ENCODE data around the gene FXYD3. TPM values are rescaled to one million over a fixed set of nuclear protein-coding genes. Genes with fewer than 3 reads are reported as not detected.

FXYD3 gene
- total RNA-seq, 2 experiments from 2014 or later = 0.35 to 0.88 TPM

GRCh38 chr19:35136977-35137702, 21.5 kb downstream of the FXYD3 start:
- H3K79me2 ChIP-seq (ENCODE audit: insufficient read depth, low read depth, low read length) = no peaks in the 10 kb centered on the region
- no peaks in the 10 kb centered on the region for H4K20me1 ChIP-seq (ENCODE audit: insufficient read depth, low read length)
- BruUV-seq (replicated peaks) = no TSS peak
- peaks cover 23% of the 10 kb centered on the region for H3K4me1 ChIP-seq (ENCODE audit: insufficient read depth, low read length, poor library complexity, severe bottlenecking)
- no peak overlapping the region for H3K27ac ChIP-seq (ENCODE audit: low read depth, low read length, poor library complexity, severe bottlenecking)
- CTCF ChIA-PET (ENCODE audit: unreplicated experiment) = interaction anchor here (0.8 to 2.5 kb wide), 2 partner anchors 50 to 70 kb away, joined by 3 to 16 read pairs; no protein-coding TSS in a partner anchor
- DNase-seq (ENCODE audit: low spot score) = no peak
- H3K36me3 ChIP-seq (ENCODE audit: insufficient read depth, low read length) = no peaks in the 10 kb centered on the region
- POLR2A ChIA-PET = interaction anchor here (0.6 to 1.1 kb wide), 2 partner anchors 13 to 67 kb away, joined by 3 to 4 read pairs; no protein-coding TSS in a partner anchor
- no peak overlapping the region for H2AFZ ChIP-seq (ENCODE audit: low read length)
- intact Hi-C loops (cut with micrococcal nuclease; ENCODE audit: unreplicated experiment) = no loop called here
- no peaks in the 10 kb centered on the region for H3K9me3 ChIP-seq (ENCODE audit: low read length)
- TF ChIP-seq EZH2phosphoT487 (IDR thresholded peaks at IDR 0.05; ENCODE audit: borderline replicate concordance, low read depth, low read length) (no peak), CTCF (conservative IDR thresholded peaks at IDR 0.05; ENCODE audit: low read length) (no peak)
- no peak overlapping the region for H3K4me3 ChIP-seq (ENCODE audit: low read depth, low read length, poor library complexity, severe bottlenecking)
- no peak overlapping the region for H3K4me2 ChIP-seq (ENCODE audit: low read length)
- H3K9me2 ChIP-seq (ENCODE audit: insufficient read depth, low read length) = no peaks in the 10 kb centered on the region

GRCh38 chr19:35138305-35138892, 22.8 kb downstream of the FXYD3 start, which contains the start of gene FXYD1:
TSS of gene FXYD1 (plus strand) at chr19:35138824. CDS start at chr19:35140080, 1,256 bp downstream.
- Histone ChIP-seq H3K9me3 (ENCODE audit: low read length) (no peaks in the 10 kb centered on the region), H2AFZ (ENCODE audit: low read length) (no peak within 1 kb of the TSS), H3K4me1 (ENCODE audit: insufficient read depth, low read length, poor library complexity, severe bottlenecking) (peaks cover 33% of the 10 kb centered on the region), H3K4me3 (ENCODE audit: low read depth, low read length, poor library complexity, severe bottlenecking) (no peak within 1 kb of the TSS), H3K4me2 (ENCODE audit: low read length) (no peak within 1 kb of the TSS), H3K27ac (ENCODE audit: low read depth, low read length, poor library complexity, severe bottlenecking) (no peak within 1 kb of the TSS), H4K20me1 (ENCODE audit: insufficient read depth, low read length) (no peaks in the 10 kb centered on the region), H3K36me3 (ENCODE audit: insufficient read depth, low read length) (no peaks in the 10 kb centered on the region), H3K9me2 (ENCODE audit: insufficient read depth, low read length) (no peaks in the 10 kb centered on the region), H3K79me2 (ENCODE audit: insufficient read depth, low read depth, low read length) (no peaks in the 10 kb centered on the region)
- intact Hi-C loops (cut with micrococcal nuclease; ENCODE audit: unreplicated experiment) = no loop called here
- ChIA-PET CTCF (ENCODE audit: unreplicated experiment) (no interaction called here), POLR2A (no interaction called here)
- TF ChIP-seq EZH2phosphoT487 (IDR thresholded peaks at IDR 0.05; ENCODE audit: borderline replicate concordance, low read depth, low read length) (no peak), CTCF (conservative IDR thresholded peaks at IDR 0.05; ENCODE audit: low read length) (no peak)
- DNase-seq (ENCODE audit: low spot score) = no peak
- no TSS peak for BruUV-seq (replicated peaks)

All from OCI-LY7 (cell line).